Thyroid gland (tissue), 4 donors: Measurements from ENCODE around the gene ITM2C.
A peak's percentile ranks its signal among the peaks of the same experiment; 100 is the strongest.

Experiments used
- POLR2A ChIP-seq, 2 donors: fragments of 450-650 bp; IDR thresholded peaks; one replicate each; pipeline ENCODE4 v1.6.1; 2017; ENCODE audit warnings: antibody characterized with exemption in 2 of 2, mild to moderate bottlenecking in 2 of 2, moderate library complexity in 1 of 2
- TF ChIP-seq, protein P1 (sequence below), 6 experiments: fragments of 200-600 bp in 3 of 6; fragments of 450-650 bp in 3 of 6; sonication (generic) in 3 of 6; IDR thresholded peaks; one replicate each; pipeline ENCODE4 v1.5.1; 2016 to 2019; ENCODE audit warnings: antibody characterized with exemption in 6 of 6, mild to moderate bottlenecking in 2 of 6, inconsistent platforms in 1 of 6, moderate library complexity in 1 of 6

DNA sequence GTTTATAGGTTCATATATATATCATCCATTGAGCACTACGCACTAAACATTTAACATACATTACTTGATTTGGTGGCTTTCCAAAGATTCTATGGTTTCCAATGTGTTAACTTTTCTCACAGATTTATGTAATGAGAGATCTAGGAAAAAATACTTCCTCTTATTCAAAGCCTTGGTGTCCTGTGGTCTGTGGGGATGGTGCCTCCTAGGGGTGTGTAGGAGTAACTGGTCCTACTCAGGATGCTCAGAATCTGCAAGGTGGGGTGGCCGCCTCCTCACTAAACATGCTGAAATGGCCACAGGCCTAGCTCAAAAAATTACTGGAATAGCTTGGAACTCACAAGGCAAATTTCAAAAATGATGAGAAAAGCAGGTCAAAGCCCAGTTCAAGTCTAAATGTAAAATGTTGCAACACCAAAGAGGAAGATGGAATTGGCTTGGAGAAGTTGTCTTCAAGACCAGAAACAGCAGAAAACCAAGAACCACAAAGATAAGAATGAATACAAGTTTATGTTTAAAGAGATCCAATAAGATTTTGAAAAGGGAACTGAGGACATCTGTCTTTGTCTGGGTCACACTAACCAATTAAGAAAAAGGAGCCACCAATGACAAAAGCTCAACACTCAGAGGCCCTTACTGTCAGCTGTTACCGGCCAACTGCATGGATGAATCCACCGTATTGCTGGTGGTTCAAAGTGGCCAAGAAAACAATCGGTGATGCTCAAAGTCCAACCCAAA is 48.8 kb downstream of the ITM2C start:
- TF ChIP-seq POLR2A (IDR thresholded peaks at IDR 0.05): no peak
- TF ChIP-seq, protein P1, sequence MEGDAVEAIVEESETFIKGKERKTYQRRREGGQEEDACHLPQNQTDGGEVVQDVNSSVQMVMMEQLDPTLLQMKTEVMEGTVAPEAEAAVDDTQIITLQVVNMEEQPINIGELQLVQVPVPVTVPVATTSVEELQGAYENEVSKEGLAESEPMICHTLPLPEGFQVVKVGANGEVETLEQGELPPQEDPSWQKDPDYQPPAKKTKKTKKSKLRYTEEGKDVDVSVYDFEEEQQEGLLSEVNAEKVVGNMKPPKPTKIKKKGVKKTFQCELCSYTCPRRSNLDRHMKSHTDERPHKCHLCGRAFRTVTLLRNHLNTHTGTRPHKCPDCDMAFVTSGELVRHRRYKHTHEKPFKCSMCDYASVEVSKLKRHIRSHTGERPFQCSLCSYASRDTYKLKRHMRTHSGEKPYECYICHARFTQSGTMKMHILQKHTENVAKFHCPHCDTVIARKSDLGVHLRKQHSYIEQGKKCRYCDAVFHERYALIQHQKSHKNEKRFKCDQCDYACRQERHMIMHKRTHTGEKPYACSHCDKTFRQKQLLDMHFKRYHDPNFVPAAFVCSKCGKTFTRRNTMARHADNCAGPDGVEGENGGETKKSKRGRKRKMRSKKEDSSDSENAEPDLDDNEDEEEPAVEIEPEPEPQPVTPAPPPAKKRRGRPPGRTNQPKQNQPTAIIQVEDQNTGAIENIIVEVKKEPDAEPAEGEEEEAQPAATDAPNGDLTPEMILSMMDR (IDR thresholded peaks at IDR 0.05): peak in 1 of 6 experiments; percentile 13
